ENCODE measurements around the gene FOXN1.
"Not testable (repeated sequence)": the region's sequence is repeated elsewhere in the genome, so short reads cannot be mapped to it uniquely, and the experiment has no call there.

GRCh38 chr17:28576016-28576415, 69.9 kb downstream of the FOXN1 start:
- not testable (repeated sequence) for TF ChIP-seq EZH2, CTCF, EZH2phosphoT487 (IDR thresholded peaks at IDR 0.05)
